ENCODE measurements around the gene FAM180B. TPM values are rescaled to one million over a fixed set of nuclear protein-coding genes. Genes with fewer than 3 reads are reported as not detected.
"Not testable (repeated sequence)": the region's sequence is repeated elsewhere in the genome, so short reads cannot be mapped to it uniquely, and the experiment has no call there.

FAM180B gene
- total RNA-seq, 1 donor, result not detected

GRCh38 chr11:47626234-47626633 is 39.8 kb downstream of the FAM180B start:
- H3K4me3 ChIP-seq (ENCODE audit: low read depth, low read length), result no peak overlapping the region
- DNase-seq (ENCODE audit: low read depth), result no peak
- TF ChIP-seq, protein P1, sequence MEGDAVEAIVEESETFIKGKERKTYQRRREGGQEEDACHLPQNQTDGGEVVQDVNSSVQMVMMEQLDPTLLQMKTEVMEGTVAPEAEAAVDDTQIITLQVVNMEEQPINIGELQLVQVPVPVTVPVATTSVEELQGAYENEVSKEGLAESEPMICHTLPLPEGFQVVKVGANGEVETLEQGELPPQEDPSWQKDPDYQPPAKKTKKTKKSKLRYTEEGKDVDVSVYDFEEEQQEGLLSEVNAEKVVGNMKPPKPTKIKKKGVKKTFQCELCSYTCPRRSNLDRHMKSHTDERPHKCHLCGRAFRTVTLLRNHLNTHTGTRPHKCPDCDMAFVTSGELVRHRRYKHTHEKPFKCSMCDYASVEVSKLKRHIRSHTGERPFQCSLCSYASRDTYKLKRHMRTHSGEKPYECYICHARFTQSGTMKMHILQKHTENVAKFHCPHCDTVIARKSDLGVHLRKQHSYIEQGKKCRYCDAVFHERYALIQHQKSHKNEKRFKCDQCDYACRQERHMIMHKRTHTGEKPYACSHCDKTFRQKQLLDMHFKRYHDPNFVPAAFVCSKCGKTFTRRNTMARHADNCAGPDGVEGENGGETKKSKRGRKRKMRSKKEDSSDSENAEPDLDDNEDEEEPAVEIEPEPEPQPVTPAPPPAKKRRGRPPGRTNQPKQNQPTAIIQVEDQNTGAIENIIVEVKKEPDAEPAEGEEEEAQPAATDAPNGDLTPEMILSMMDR (IDR thresholded peaks at IDR 0.05; ENCODE audit: insufficient read depth, low read depth, low read length), result no peak

GRCh38 chr11:47628026-47628425 is 41.5 kb downstream of the FAM180B start:
- TF ChIP-seq, protein P1 (IDR thresholded peaks at IDR 0.05; ENCODE audit: insufficient read depth, low read depth, low read length), result no peak
- no peak for DNase-seq (ENCODE audit: low read depth)
- no peak overlapping the region for H3K4me3 ChIP-seq (ENCODE audit: low read depth, low read length)

- TF ChIP-seq, protein P1 (IDR thresholded peaks at IDR 0.05; ENCODE audit: insufficient read depth, low read depth, low read length), result no peak
- no peak for DNase-seq (ENCODE audit: low read depth)
- H3K4me3 ChIP-seq (ENCODE audit: low read depth, low read length), result no peak overlapping the region
Observed at GRCh38 chr11:47631473-47631872, 45.0 kb downstream of the FAM180B start.

- H3K4me3 ChIP-seq (ENCODE audit: low read depth, low read length); DNase-seq (ENCODE audit: low read depth): not testable (repeated sequence)
Observed at GRCh38 chr11:47636331-47636730, 49.9 kb downstream of the FAM180B start.

Small RNA genes lying within 50 kb of the gene (small RNA-seq; reads per million reads assigned to genes)
- gene RN7SL652P (not detected), gene RNU5E-10P (not detected)

Other genes with a start within 250 kb of the FAM180B start
- not detected in 2 replicates for gene MYBPC3, start 234.0 kb upstream of the FAM180B start, total RNA-seq
- not detected in 2 replicates for gene SPI1, start 208.1 kb upstream of the FAM180B start, total RNA-seq
- gene SLC39A13, start 178.1 kb upstream of the FAM180B start, total RNA-seq, result 73.0 and 83.4 TPM in 2 replicates
- 150 and 163 TPM in 2 replicates for gene PSMC3, start 160.2 kb upstream of the FAM180B start, total RNA-seq
- gene RAPSN, start 137.5 kb upstream of the FAM180B start, total RNA-seq, result under 0.01 and 0.43 TPM in 2 replicates
- 124 and 128 TPM in 2 replicates for gene CELF1, start 33.5 kb upstream of the FAM180B start, total RNA-seq
- gene PTPMT1, start 21.1 kb upstream of the FAM180B start, total RNA-seq, result 66.7 and 71.7 TPM in 2 replicates
- gene KBTBD4, start 7.7 kb upstream of the FAM180B start, total RNA-seq, result 18.7 and 24.2 TPM in 2 replicates
- 66.1 and 70.5 TPM in 2 replicates for gene NDUFS3, start 7.6 kb upstream of the FAM180B start, total RNA-seq
- gene C1QTNF4, start 7.7 kb downstream of the FAM180B start, total RNA-seq, result 0.43 and 0.64 TPM in 2 replicates
- 78.9 and 102 TPM in 2 replicates for gene MTCH2, start 55.9 kb downstream of the FAM180B start, total RNA-seq
- gene AGBL2, start 128.7 kb downstream of the FAM180B start, total RNA-seq, result 0.64 and 1.3 TPM in 2 replicates
- gene FNBP4, start 180.7 kb downstream of the FAM180B start, total RNA-seq, result 107 and 120 TPM in 2 replicates

Measured in fibroblast of villous mesenchyme (primary cell).